GM19043 (cell line): ENCODE measurements around the gene TMEM98.
"Not testable (repeated sequence)": the region's sequence is repeated elsewhere in the genome, so short reads cannot be mapped to it uniquely, and the experiment has no call there.

Experiments
- ATAC-seq: cut with Tn5 transposase; IDR thresholded peaks from one replicate; pipeline ENCODE4 v1.9.1; 2021; ENCODE audit warnings: low read depth; ENCODE audit not compliant: unreplicated experiment

The TMEM98 gene

DNA sequence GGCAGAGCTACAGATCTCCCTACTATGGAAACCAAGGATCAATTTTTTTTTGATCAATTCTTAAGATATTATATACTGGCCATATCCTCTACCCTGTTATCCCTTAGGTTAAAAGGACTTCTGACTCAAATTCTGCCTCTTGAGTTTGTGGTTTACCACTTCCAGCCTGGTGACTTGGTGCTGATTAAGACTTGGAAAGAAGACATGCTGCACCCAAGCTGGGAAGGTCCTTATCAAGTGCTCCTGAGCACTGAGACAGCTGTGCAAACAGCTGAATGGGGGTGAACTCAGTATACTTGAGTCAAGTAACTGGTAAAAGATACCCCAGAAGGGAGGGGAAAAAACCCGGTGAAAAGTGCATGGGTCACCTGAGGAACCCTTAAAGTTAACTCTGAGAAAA lies 43.2 kb downstream of the TMEM98 start:
- no peak for ATAC-seq

DNA sequence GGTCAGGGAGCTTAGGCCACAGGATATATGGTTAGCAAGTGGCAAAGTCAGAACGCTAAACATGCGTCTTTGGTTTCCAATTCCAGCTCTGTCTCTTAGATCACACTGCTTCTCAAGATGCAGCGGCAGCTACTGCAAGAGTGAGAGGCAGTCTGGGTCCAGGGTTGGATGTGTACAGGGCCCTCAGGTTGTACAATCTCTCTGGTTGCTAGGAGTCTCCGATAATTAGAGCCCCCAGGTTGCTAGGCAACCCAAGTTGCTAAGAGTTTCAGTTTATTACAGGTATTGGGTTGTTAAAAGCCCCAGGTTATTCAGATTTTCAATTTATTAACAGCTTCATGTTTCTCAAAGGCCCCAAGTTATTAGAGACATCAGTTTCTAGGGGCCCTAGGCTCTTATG lies 48.2 kb downstream of the TMEM98 start:
- ATAC-seq: no peak

DNA sequence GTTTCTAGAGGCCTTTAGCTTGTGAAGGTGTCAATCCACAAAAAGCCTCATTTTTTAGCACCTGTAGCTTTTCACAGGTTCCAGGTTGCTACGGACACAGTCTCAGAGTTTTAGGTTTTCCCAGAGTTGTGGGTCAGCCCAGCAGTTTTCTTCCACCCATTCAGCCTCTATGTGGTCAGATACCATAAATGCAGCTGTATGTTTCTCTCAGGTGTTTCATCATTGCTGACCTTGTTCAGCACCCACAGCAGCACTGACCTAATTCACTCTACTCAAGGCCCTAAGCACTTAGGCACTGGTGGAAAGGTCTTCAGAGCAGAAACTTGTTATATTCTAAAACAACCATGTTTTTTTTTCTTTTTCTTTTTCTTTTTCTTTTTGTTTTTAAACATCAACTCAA lies 48.7 kb downstream of the TMEM98 start:
- no peak for ATAC-seq

DNA sequence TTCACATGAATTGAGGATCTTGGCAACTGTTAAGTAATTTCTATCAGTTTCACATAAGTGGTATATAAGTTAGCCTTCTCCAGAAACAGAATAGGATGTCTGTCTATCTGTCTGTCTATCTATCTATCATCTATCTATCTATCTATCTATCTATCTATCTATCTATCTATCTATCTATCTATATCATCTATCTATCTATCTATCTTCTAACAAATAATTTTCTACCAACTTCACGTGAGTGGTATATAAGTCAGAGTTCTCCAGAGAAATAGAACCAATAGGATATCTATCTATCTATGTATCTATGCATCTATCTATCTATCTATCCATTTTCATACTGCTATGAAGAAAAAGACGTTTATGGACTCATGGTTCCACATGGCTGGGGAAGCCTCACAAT lies 52.3 kb downstream of the TMEM98 start:
- ATAC-seq: no peak

DNA sequence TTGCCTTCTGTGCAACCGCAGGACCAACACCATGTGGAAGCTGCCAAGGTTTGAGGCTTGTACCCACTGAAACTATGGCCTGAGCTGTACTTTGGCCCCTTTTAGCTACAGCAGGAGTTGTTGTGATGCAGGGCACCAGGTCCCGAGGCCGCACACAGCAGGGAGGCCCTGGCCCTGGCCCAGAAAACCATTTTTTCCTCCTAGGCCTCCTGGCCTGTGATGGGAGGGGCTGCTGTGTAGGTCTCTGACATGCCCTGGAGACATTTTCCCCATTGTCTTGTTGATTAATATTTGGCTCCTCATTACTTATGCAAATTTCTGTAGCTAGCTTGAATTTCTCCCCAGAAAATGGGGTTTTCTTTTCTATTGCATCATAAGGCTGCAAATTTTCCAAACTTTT lies 53.7 kb downstream of the TMEM98 start:
- ATAC-seq: not testable (repeated sequence)

DNA sequence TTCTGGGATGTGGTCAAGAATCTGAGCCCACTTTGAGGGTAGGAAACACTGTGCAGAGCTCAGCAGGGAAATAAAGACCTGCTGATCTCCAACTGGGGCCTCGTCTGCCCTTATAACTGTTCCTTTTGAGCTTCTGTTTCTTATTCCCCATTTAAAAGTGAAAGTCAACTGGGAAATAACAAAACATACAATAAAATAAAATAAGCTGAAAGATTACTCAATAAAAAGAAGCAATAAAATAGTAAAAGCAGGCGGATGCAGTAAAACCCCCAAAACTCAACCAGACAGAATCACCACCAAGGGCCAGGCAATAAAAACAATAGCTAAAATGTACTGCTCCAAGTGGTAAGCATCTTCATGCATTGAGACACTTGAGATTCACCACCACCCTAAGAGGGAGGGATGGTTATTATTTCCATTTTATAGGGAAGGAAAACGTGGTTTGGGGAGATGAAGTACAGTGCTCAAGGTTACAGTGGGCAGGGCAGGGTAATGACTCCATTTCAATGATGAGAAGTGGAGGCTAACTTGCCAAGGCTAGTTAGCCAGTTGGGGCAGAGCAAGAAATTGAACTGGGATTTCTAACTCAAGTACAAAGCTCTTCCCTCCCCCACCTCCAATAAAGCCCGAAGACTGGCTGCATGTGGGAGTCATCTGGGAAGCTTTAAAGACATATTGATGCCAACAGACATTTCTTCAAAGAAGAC lies 57.2 kb downstream of the TMEM98 start:
- no peak for ATAC-seq

DNA sequence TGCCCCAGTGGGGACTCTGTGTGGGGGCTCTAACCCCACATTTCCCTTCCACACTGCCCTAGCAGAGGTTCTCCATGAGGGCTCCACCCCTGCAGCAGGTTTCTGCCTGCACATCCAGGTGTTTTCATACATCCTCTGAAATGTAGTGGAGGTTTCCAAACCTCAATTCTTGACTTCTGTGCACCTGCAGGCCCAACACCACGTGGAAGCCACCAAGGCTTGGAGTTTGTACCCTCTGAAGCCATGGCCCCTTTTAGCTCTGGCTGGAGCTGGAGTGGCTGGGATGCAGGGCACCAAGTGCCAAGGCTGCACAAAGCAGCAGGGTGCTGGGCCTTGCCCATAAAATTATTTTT lies 59.5 kb downstream of the TMEM98 start:
- not testable (repeated sequence) for ATAC-seq

DNA sequence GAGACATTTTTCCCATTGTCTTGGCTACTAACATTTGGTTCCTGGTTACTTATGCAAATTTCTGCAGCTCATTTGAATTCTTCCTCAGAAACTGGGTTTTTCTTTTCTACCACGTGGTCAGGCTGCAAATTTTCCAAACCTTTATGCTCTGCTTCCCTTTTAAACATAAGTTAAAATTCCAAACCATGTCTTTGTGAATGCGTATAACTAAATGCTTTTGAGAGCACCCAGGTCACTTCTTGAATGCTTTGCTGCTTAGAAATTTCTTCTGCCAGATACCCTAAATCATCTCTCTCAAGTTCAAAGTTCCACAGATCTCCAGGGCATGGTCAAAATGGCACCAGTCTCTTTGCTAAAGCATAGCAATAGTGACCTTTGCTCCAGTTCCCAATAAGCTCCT lies 59.9 kb downstream of the TMEM98 start:
- ATAC-seq: not testable (repeated sequence)

DNA sequence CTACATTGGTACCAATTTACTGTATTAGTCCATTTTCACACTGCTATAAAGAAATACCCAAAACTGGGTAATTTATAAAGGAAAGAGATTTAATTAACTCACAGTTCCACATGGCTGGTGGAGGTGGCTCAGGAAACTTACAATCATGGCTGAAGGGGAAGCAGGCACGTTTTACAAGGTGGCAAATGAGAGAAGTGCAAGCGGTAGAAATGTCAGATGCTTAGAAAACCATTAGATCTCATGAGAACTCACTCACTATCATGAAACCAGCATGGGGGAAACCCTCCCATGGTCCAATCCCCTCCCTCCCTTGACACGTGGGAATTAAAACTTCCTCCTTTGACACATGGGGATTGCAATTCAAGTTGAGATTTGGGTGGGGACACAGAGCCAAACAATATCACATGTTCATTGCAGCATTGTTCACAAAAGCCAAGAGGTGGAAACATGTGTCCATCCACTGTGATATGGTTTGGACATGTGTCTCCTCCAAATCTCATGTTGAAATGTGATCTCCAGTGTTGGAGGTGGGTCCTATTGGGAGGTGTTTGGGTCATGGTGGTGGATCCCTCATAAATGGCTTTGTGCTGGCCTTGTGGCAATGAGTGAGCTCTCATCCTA lies 60.6 kb downstream of the TMEM98 start:
- no peak for ATAC-seq

DNA sequence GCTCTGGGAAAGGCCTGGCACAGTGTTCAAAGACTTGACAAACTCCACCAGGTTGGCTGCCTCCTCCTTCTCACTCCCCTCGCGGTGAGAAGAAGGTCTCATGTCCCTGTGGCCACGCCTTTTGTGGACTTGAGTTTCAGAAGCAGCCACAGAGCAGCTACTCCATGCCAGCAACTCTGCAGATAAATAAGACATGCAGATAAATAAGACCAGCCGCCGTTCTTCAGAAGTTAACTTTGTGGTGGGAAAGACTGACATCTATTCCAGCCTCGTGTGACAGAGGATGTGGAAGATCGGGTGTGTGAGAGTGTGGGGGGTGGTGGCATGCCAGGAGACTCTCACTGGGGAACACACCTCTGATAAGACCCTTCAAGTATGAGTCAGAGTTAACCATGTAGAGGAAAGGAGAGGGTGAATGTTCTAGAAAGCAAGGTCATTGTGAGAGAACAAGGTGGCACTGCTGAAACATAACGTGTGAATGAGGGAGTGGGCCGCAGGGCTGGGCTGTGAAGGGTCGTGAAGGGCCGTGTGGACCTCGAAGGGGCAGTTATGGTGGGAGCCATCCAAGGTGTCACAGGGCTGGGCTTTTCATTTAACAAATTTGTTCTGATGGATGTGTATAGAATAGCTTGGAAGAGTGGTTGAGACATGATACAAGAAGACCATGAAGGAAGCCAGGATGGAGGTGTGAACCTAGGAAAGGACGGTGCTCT lies 64.5 kb downstream of the TMEM98 start:
- ATAC-seq: no peak

DNA sequence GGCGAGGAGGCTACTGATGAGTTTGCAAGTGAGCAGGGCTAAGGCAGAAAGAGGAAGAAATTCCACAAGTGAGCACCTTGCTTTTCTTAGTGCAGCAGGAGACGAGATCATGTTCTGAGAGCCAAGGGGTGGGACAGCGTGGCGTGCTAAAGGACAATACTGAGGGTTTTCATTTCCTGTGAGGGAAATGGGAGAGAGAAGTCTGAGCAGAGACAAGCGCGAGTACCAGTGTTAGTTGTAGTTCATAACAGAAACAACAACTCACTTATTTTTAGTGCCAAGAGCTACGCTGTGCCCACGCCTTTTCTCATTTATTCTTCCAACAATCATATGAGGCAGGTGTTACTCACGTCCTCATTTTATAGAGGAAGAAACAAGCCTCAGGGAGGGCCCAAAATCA lies 66.0 kb downstream of the TMEM98 start:
- ATAC-seq: no peak
